ENCODE data around the gene OLAH. TPM values are rescaled to one million over a fixed set of nuclear protein-coding genes. Genes with fewer than 3 reads are reported as not detected.

Gene OLAH
- total RNA-seq = 0.16 and 0.57 TPM in 2 replicates

GRCh38 chr10:15043674-15044073, at the start of gene OLAH:
Gene OLAH, plus strand, starts transcription at chr10:15043943. Its CDS starts 3,346 bp downstream, at chr10:15047289.

DNA sequence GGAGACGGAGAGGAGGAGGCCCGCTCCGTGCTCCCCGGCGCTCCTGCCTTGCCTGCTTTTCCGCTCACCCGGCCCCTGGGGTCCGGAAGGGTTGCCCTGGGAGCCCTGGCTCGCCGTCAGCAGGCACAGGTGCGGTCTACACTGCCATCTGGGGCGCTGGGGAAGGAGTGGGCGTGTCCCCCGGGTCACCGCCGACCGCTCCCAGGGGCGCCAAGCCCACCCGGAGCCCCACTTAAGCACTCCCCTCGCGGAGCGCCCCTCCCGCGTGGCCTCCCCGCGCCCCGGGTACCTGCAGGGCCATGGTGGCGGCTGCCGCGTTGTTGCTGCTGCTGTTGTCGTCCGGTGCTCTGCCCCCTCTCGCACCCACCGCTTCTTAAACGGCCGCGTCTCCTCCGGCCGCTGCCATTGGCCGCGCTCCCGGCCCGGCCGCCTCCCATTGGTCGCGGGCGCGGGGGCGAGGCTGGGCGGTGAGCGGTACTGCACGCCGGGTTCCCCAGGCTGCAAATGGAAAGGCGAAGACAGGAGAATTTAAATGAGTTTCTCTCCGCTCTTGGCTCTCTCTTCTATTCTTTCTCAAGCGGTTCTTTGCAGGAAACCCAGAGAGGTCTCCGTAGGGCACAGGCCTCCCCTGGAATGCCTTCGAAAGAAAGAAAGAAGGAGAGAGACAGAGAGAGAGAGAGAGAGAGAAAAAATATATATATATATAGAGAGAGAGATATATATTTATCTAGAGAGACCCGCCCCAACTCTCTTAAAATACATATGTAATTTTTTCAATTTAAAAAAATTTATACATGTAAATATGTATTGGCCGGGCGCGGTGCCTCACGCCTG, 44.9 kb downstream of the OLAH start, which contains the start of gene ACBD7:
TSS of gene ACBD7 (minus strand) at position 349 of the 834 bp plus-strand sequence. CDS start at position 301, 48 bp downstream.

DNA sequence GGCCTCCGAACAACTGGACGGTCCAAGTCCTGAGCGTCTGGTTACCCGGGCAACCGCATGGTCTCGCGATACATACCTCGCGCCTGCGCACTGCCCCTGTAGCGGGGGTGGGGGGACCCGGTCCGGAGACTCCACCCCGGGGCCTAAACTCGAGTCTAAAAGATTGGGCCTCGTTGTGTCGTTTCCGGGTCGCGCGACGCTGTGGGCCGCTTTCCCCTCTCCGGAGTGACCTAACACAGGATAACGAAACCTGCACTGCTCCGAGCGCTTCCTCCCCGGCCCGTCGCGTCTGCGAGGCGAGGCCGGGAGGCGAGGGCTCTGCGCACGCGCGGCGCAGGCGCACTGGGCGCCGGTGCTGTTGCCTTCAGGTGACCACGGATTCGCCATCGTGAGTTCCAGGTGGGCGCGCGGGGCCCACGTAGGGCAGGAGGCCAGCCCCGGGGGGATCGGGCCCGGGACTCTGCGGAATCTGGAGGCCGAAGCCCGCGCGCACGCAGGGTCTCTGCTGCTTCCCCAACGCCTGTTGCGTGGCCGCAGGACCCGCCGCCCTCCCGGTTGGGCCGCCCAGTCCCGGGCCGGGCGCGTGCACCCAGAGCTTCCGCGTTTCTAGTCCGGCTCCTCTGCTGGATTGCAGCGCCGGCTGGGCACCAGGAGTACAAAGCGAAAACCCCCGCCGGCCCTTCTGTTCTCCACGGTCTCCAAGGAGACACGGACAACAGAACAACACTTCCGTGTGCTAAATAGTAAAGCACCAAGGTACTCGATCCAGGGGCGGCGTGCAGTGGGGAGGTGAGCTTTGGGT, 53.5 kb downstream of the OLAH start, which contains the start of gene RPP38:
TSS of gene RPP38 (plus strand) at position 345 of the 802 bp plus-strand sequence. CDS start 5,960 bp downstream, outside the sequence.

Other genes with a start within 250 kb of the OLAH start
- 0.81 TPM in 1 of 2 replicates, not detected in the other for gene CDNF, start 205.9 kb upstream of the OLAH start, total RNA-seq
- gene HSPA14, start 205.6 kb upstream of the OLAH start, total RNA-seq = 9.8 and 10.5 TPM in 2 replicates
- 12.6 and 21.0 TPM in 2 replicates for gene MSANTD7, start 205.6 kb upstream of the OLAH start, total RNA-seq
- 14.4 and 16.9 TPM in 2 replicates for gene SUV39H2, start 165.1 kb upstream of the OLAH start, total RNA-seq
- 4.7 and 9.1 TPM in 2 replicates for gene DCLRE1C, start 89.8 kb upstream of the OLAH start, total RNA-seq
- not detected in 2 replicates for gene MEIG1, start 84.6 kb upstream of the OLAH start, total RNA-seq
- gene ACBD7, start 44.8 kb downstream of the OLAH start, total RNA-seq = 2.4 and 3.1 TPM in 2 replicates
- 6.2 and 8.1 TPM in 2 replicates for gene RPP38, start 53.4 kb downstream of the OLAH start, total RNA-seq
- 52.5 and 75.3 TPM in 2 replicates for gene NMT2, start 124.8 kb downstream of the OLAH start, total RNA-seq

Measured in bladder microvascular endothelial cell (primary cell).